ENCODE results near the gene HPSE2. TPM values are rescaled to one million over a fixed set of nuclear protein-coding genes. Genes with fewer than 3 reads are reported as not detected.

The HPSE2 gene
- total and polyA plus RNA-seq, 2 of the 8 experiments (the other 6 are each of a cell fraction or from before 2014, with no cell fraction given), result 0.41 to 0.58 TPM

DNA sequence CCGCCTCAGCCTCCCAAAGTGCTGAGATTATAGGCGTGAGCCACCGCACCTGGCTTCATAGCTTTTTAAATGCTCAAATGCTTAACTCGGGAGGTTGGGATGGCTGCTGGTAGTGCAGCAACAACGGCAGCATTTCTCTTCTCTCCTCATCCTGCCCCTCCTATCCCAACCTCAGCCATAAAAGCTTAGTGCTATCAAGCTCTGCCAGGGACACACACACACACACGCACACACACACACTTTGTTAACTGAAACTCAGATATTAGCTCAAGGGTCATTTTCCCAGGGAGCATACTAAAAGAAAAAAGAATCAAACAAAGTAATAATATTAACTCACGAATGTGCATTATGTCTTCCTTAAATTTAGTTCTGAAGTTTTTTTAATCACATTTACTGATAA lies 725.9 kb downstream of the HPSE2 start:
- 83% methylated on average over 7 of the region's 7 CpGs; no CpG with 5 or more reads in 1 of the 2 experiments for WGBS, 2 experiments (ENCODE audit: extremely low coverage in 1 of 2, insufficient coverage in 1 of 2, insufficient read length in 1 of 2, insufficient replicate concordance in 2 of 2, low coverage in 1 of 2, low lambda C conversion rate in 2 of 2, missing lambda C conversion rate in 1 of 2)
- no peak for TF ChIP-seq TAF7 (optimal IDR thresholded peaks at IDR 0.05; ENCODE audit: borderline replicate concordance, low read depth, low read length)
- TF ChIP-seq NANOG (IDR thresholded peaks at IDR 0.05; ENCODE audit: insufficient read depth, low read depth, low read length, poor library complexity, severe bottlenecking), result no peak
- no peak for TF ChIP-seq POU5F1 (IDR thresholded peaks at IDR 0.05; ENCODE audit: low read depth, low read length)
- no peak for TF ChIP-seq POLR2AphosphoS5 (IDR thresholded peaks at IDR 0.05; ENCODE audit: low read depth, low read length)
- no peak for TF ChIP-seq TBP (IDR thresholded peaks at IDR 0.05; ENCODE audit: low read depth, low read length)
- no peak for TF ChIP-seq KDM5A (IDR thresholded peaks at IDR 0.05; ENCODE audit: low read length)
- TF ChIP-seq, protein P1, sequence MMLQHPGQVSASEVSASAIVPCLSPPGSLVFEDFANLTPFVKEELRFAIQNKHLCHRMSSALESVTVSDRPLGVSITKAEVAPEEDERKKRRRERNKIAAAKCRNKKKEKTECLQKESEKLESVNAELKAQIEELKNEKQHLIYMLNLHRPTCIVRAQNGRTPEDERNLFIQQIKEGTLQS (IDR thresholded peaks at IDR 0.05; ENCODE audit: insufficient read depth, low read depth, low read length), result no peak

More for the DNA sequence above, 725.9 kb downstream of the HPSE2 start:
- Histone ChIP-seq H2BK5ac (ENCODE audit: low read depth, low read length) (no peak overlapping the region), H4K91ac (replicated peaks; ENCODE audit: insufficient read length, low read length) (no peak overlapping the region), H2BK15ac (ENCODE audit: low read length) (no peak overlapping the region), H2BK12ac (ENCODE audit: low read depth, low read length) (no peak overlapping the region), H3K9ac (replicated peaks in 1 of 4; ENCODE audit: extremely low read depth in 1 of 4, low read depth in 3 of 4, low read length in 3 of 4) (no peak overlapping the region), H3K4ac (replicated peaks; ENCODE audit: insufficient read length, low read depth, low read length) (no peak overlapping the region), H3K79me2 (ENCODE audit: control insufficient read depth in 1 of 2, insufficient read depth in 2 of 2, low read length in 2 of 2) (no peaks in the 10 kb centered on the region), H4K5ac (ENCODE audit: insufficient read length, low read depth, low read length) (no peak overlapping the region), H2BK120ac (replicated peaks; ENCODE audit: low read depth, low read length) (no peak overlapping the region), H3K36me3 (ENCODE audit: control insufficient read depth in 2 of 4, insufficient read depth in 4 of 4, low read length in 3 of 4) (no peaks in the 10 kb centered on the region), H3K23ac (ENCODE audit: insufficient read length) (no peak overlapping the region), H3K56ac (replicated peaks; ENCODE audit: insufficient read length, low read depth, low read length) (no peak overlapping the region), H4K8ac (ENCODE audit: extremely low read depth, insufficient read depth, low read length) (no peak overlapping the region), H3K4me2 (ENCODE audit: insufficient read depth in 1 of 2, low read depth in 2 of 2, low read length in 2 of 2) (no peak overlapping the region), H3K9me3 (ENCODE audit: insufficient read depth in 2 of 2, low read depth in 1 of 2, low read length in 1 of 2) (no peaks in the 10 kb centered on the region), H4K20me1 (replicated peaks in 1 of 2; ENCODE audit: control insufficient read depth in 1 of 2, insufficient read depth in 2 of 2, low read length in 2 of 2) (no peaks in the 10 kb centered on the region), H3K4me3 (ENCODE audit: extremely low read depth in 1 of 4, insufficient read depth in 2 of 4, low read depth in 3 of 4, low read length in 4 of 4) (no peak overlapping the region), H3K27me3 (replicated peaks in 1 of 4; ENCODE audit: control insufficient read depth in 3 of 4, extremely low read depth in 1 of 4, insufficient read depth in 3 of 4, low read length in 3 of 4) (no peaks in the 10 kb centered on the region), H3K79me1 (ENCODE audit: low read depth, low read length) (no peaks in the 10 kb centered on the region), H3K4me1 (replicated peaks in 1 of 4; ENCODE audit: control insufficient read depth in 3 of 4, insufficient read depth in 4 of 4, low read length in 3 of 4) (peaks cover 0 to 3% (median 0%) of the 10 kb centered on the region in 4 experiments; a peak in 1 of 7 replicates), H3K14ac (ENCODE audit: insufficient read length) (no peak overlapping the region), H3K23me2 (ENCODE audit: low read depth, low read length) (peaks cover 2% of the 10 kb centered on the region; the same call in 1 of the 2 replicates), H3K27ac (ENCODE audit: low read depth, low read length) (no peak overlapping the region), H2AK5ac (ENCODE audit: low read depth, low read length) (no peak overlapping the region), H2BK20ac (ENCODE audit: low read length) (no peak overlapping the region), H2AFZ (ENCODE audit: low read length) (no peak overlapping the region), H3K18ac (ENCODE audit: extremely low read depth, low read length) (no peak overlapping the region)
- DNase-seq (ENCODE audit: low read depth in 1 of 2, low spot score in 2 of 2), result no peak
- FAIRE-seq, result no peak
- ChIA-PET CTCF (ENCODE audit: partially characterized antibody) (interaction anchor here (0.9 to 1.5 kb wide), 3 partner anchors 18 to 154 kb away, joined by 3 read pairs; no protein-coding TSS in a partner anchor), POLR2A (ENCODE audit: partially characterized antibody) (no interaction called here)

Data from H1 (cell line).